GM23338 (cell line): ENCODE measurements around the gene KCNK1. TPM values are rescaled to one million over a fixed set of nuclear protein-coding genes. Genes with fewer than 3 reads are reported as not detected.

ENCODE experiments used
- ATAC-seq: fragments of 200-7000 bp; cut with Tn5 transposase; 3 replicates; pipeline ENCODE4 v1.9.1; 2020
- DNase-seq: peaks from one replicate; pipeline ENCODE4 v3.0.0-alpha.2; 2015; ENCODE audit warnings: low spot score
- H2AFZ ChIP-seq: fragments of 200-600 bp; sonication (generic); 2 replicates; pipeline ENCODE4 v1.8.0; 2016; ENCODE audit warnings: antibody characterized with exemption, mild to moderate bottlenecking, moderate library complexity
- H3F3A ChIP-seq: fragments of 200-600 bp; sonication (generic); replicated peaks from 2 replicates; pipeline ENCODE4 v1.8.0; 2017; ENCODE audit warnings: antibody characterized with exemption, mixed run types, low read depth
- H3K27ac ChIP-seq: fragments of 200-600 bp; sonication (generic); 2 replicates; pipeline ENCODE4 v1.6.1; 2016; ENCODE audit warnings: low read depth
- H3K27me3 ChIP-seq: fragments of 200-600 bp; sonication (generic); 2 replicates; pipeline ENCODE4 v1.8.0; 2016; ENCODE audit warnings: mild to moderate bottlenecking, mixed run types, moderate library complexity; ENCODE audit not compliant: insufficient read depth
- H3K36me3 ChIP-seq: fragments of 200-600 bp; sonication (generic); 2 replicates; pipeline ENCODE4 v1.8.0; 2016; ENCODE audit warnings: mild to moderate bottlenecking; ENCODE audit not compliant: insufficient read depth
- H3K4me1 ChIP-seq: fragments of 200-600 bp; sonication (generic); 2 replicates; pipeline ENCODE4 v1.8.0; 2016; ENCODE audit warnings: mild to moderate bottlenecking, moderate library complexity; ENCODE audit not compliant: insufficient read depth
- H3K4me2 ChIP-seq: fragments of 200-600 bp; sonication (generic); 2 replicates; pipeline ENCODE4 v1.7.1; 2017; ENCODE audit warnings: mixed run types
- H3K4me3 ChIP-seq: fragments of 200-600 bp; sonication (generic); 2 replicates; pipeline ENCODE4 v1.6.1; 2016; ENCODE audit warnings: mixed run types
- H3K79me2 ChIP-seq: fragments of 200-600 bp; sonication (generic); replicated peaks from 2 replicates; pipeline ENCODE4 v1.8.0; 2017; ENCODE audit warnings: mild to moderate bottlenecking; ENCODE audit not compliant: insufficient read depth
- H3K9me2 ChIP-seq: fragments of 200-600 bp; sonication (generic); 2 replicates; pipeline ENCODE4 v1.8.0; 2017; ENCODE audit not compliant: insufficient read depth
- H4K20me1 ChIP-seq: fragments of 200-600 bp; sonication (generic); replicated peaks from 2 replicates; pipeline ENCODE4 v1.8.0; 2017; ENCODE audit warnings: mild to moderate bottlenecking; ENCODE audit not compliant: insufficient read depth
- H3K27ac Mint-ChIP-seq: 2 replicates; pipeline ENCODE4 v1.8.0; 2020; ENCODE audit warnings: inconsistent platforms, mild to moderate bottlenecking, moderate library complexity, mixed read lengths
- H3K27me3 Mint-ChIP-seq: 3 replicates; pipeline ENCODE4 v1.8.0; 2022; ENCODE audit warnings: low read depth, mild to moderate bottlenecking, moderate library complexity, mixed read lengths, inconsistent platforms; ENCODE audit not compliant: insufficient read depth, poor library complexity
- H3K36me3 Mint-ChIP-seq: 3 replicates; pipeline ENCODE4 v1.8.0; 2021; ENCODE audit warnings: low read depth, mild to moderate bottlenecking, inconsistent platforms, moderate library complexity, mixed read lengths
- H3K4me1 Mint-ChIP-seq: 3 replicates; pipeline ENCODE4 v1.8.0; 2020; ENCODE audit warnings: mild to moderate bottlenecking, inconsistent platforms, mixed read lengths
- H3K4me3 Mint-ChIP-seq: 3 replicates; pipeline ENCODE4 v1.8.0; 2021; ENCODE audit warnings: moderate library complexity, mild to moderate bottlenecking, inconsistent platforms, mixed read lengths
- H3K9me3 Mint-ChIP-seq: 3 replicates; pipeline ENCODE4 v1.8.0; 2020; ENCODE audit warnings: moderate library complexity, mild to moderate bottlenecking, inconsistent platforms, mixed read lengths
- CREB1 ChIP-seq: fragments of 250-450 bp; sonication (Bioruptor Pico); IDR thresholded peaks from 2 replicates; pipeline ENCODE4 v1.5.0; 2020; ENCODE audit warnings: low read depth, mild to moderate bottlenecking, moderate library complexity
- CTCF ChIP-seq, 2 experiments: fragments of 200-600 bp in 1 of 2; sonication (generic) in 1 of 2; conservative IDR thresholded peaks; 2 replicates each; pipeline versions ENCODE4 v1.5.1 to v1.6.1; 2016 to 2017; ENCODE audit warnings: antibody characterized with exemption in 2 of 2, low read depth in 2 of 2, mild to moderate bottlenecking in 2 of 2, moderate library complexity in 1 of 2
- ETS1 ChIP-seq: IDR thresholded peaks from 2 replicates; pipeline ENCODE4 v1.6.1; 2016; ENCODE audit warnings: antibody characterized with exemption
- EZH2 ChIP-seq: fragments of 200-600 bp; sonication (generic); IDR thresholded peaks from one replicate; pipeline ENCODE4 v1.8.0; 2017; ENCODE audit warnings: antibody characterized with exemption, mild to moderate bottlenecking, low read depth; ENCODE audit not compliant: unreplicated experiment
- EZH2phosphoT487 ChIP-seq: fragments of 200-600 bp; sonication (generic); IDR thresholded peaks from one replicate; pipeline ENCODE4 v1.8.1; 2018; ENCODE audit warnings: antibody characterized with exemption; ENCODE audit not compliant: unreplicated experiment
- REST ChIP-seq: IDR thresholded peaks from one replicate; pipeline ENCODE4 v1.6.1; 2018; ENCODE audit warnings: antibody characterized with exemption; ENCODE audit not compliant: unreplicated experiment
- STAT1 ChIP-seq: IDR thresholded peaks from one replicate; pipeline ENCODE4 v1.6.1; 2016; ENCODE audit warnings: antibody characterized with exemption; ENCODE audit not compliant: unreplicated experiment
- ZNF331 ChIP-seq: fragments of 250-450 bp; sonication (Bioruptor Pico); IDR thresholded peaks from 2 replicates; pipeline ENCODE4 v1.5.0; 2020; ENCODE audit warnings: low read depth, mild to moderate bottlenecking, moderate library complexity
- polyA plus RNA-seq: library from polyadenylated mRNA; unstranded; fragments of >200 nt; fragmentation: Nextera tagmentation; extraction: Ambion mirVana; gene quantifications from 2 replicates; pipeline ENCODE4 v1.2.1, GENCODE V29; 2016
- total RNA-seq: library from RNA; depleted of rRNA; stranded (reverse); fragments of >200 nt; shearing (Covaris generic); gene quantifications from 2 replicates; pipeline ENCODE4 v1.2.3, GENCODE V29; 2014

The KCNK1 gene
- total and polyA plus RNA-seq, 2 experiments from 2014 or later, result 10.1 to 12.7 TPM

GRCh38 chr1:233638513-233638912, 24.6 kb downstream of the KCNK1 start (continued):
- no peak for TF ChIP-seq CTCF (conservative IDR thresholded peaks at IDR 0.05; ENCODE audit: low read depth in 2 of 2)
- TF ChIP-seq ETS1, result no peak

GRCh38 chr1:233639611-233640010, 25.7 kb downstream of the KCNK1 start:
- TF ChIP-seq STAT1, result no peak
- TF ChIP-seq CREB1, result no peak
- no peak for TF ChIP-seq REST
- DNase-seq (no peak), ATAC-seq (no peak)
- Mint-ChIP-seq H3K9me3 (peaks cover 5% of the 10 kb centered on the region; the same call in 1 of the 3 replicates), H3K4me1 (peaks cover 36% of the 10 kb centered on the region), H3K27me3 (peaks cover 15% of the 10 kb centered on the region), H3K4me3 (no peak overlapping the region), H3K36me3 (peaks cover 42% of the 10 kb centered on the region), H3K27ac (no peak overlapping the region)
- Histone ChIP-seq H4K20me1 (no peaks in the 10 kb centered on the region), H3K4me3 (no peak overlapping the region), H3K36me3 (no peaks in the 10 kb centered on the region), H3K9me2 (peaks cover 2% of the 10 kb centered on the region; the same call in 1 of the 2 replicates), H3K4me1 (peaks cover 7% of the 10 kb centered on the region), H3F3A (no peaks in the 10 kb centered on the region), H3K4me2 (no peak overlapping the region), H3K27ac (no peak overlapping the region), H3K27me3 (no peaks in the 10 kb centered on the region), H3K79me2 (no peaks in the 10 kb centered on the region; the same call in 1 of the 2 replicates), H2AFZ (no peak overlapping the region)

GRCh38 chr1:233640179-233640578, 26.3 kb downstream of the KCNK1 start:
- Mint-ChIP-seq H3K36me3 (peaks cover 42% of the 10 kb centered on the region), H3K4me3 (no peak overlapping the region), H3K27ac (no peak overlapping the region), H3K9me3 (peaks cover 5% of the 10 kb centered on the region; the same call in 1 of the 3 replicates), H3K4me1 (peaks cover 36% of the 10 kb centered on the region), H3K27me3 (peaks cover 15% of the 10 kb centered on the region)
- H3K4me2 ChIP-seq, result no peak overlapping the region
- H3K9me2 ChIP-seq, result peaks cover 2% of the 10 kb centered on the region; the same call in 1 of the 2 replicates
- H4K20me1 ChIP-seq, result no peaks in the 10 kb centered on the region
- H2AFZ ChIP-seq, result no peak overlapping the region
- DNase-seq (no peak), ATAC-seq (no peak)
- H3K27me3 ChIP-seq, result no peaks in the 10 kb centered on the region
- H3F3A ChIP-seq, result no peaks in the 10 kb centered on the region
- no peaks in the 10 kb centered on the region; the same call in 1 of the 2 replicates for H3K79me2 ChIP-seq
- no peak overlapping the region for H3K4me3 ChIP-seq
- no peak overlapping the region for H3K27ac ChIP-seq
- no peaks in the 10 kb centered on the region for H3K36me3 ChIP-seq
- H3K4me1 ChIP-seq, result peaks cover 5% of the 10 kb centered on the region
- TF ChIP-seq CREB1, result no peak
- TF ChIP-seq ZNF331 (CRISPR knock-in tag), result no peak
- TF ChIP-seq CTCF (conservative IDR thresholded peaks at IDR 0.05; ENCODE audit: low read depth in 2 of 2), result no peak
- TF ChIP-seq ETS1, result no peak
- no peak for TF ChIP-seq EZH2phosphoT487
- TF ChIP-seq EZH2, result no peak
